CD4-positive, CD25-positive, alpha-beta regulatory T cell (primary cell): ENCODE measurements around the gene GTF2H2. TPM values are rescaled to one million over a fixed set of nuclear protein-coding genes. Genes with fewer than 3 reads are reported as not detected.

Experiments used
- polyA plus RNA-seq, 4 donors: library from polyadenylated mRNA; unstranded; fragments of 300-500 nt; fragmentation: Illumina TruSeq; gene quantifications; one replicate each; pipeline ENCODE4 v1.2.3, GENCODE V29; 2021
- total RNA-seq: library from RNA; stranded (reverse); gene quantifications from one replicate; pipeline ENCODE4 v1.2.3, GENCODE V29; 2022

GTF2H2 gene
- total and polyA plus RNA-seq, 5 donors from 2014 or later: 2.9 to 14.1 (median 9.3) TPM

Other genes with a start within 250 kb of the GTF2H2 start
- gene SERF1A, start 167.0 kb downstream of the GTF2H2 start, total RNA-seq: 7.5 TPM
- 1 to 10 TPM in 3 of 4 donors, not detected in 1; 1.3 to 3.6 (median 2.2) TPM for gene SERF1A, start 167.0 kb downstream of the GTF2H2 start, polyA plus RNA-seq
- gene SMN1, start 142.6 kb downstream of the GTF2H2 start, total RNA-seq: 48.9 TPM
- gene SMN1, start 142.6 kb downstream of the GTF2H2 start, polyA plus RNA-seq: 10 to 100 TPM; 27.0 to 37.5 (median 33.2) TPM
- 33.5 TPM for gene NAIP, start 42.3 kb downstream of the GTF2H2 start, total RNA-seq
- gene NAIP, start 42.3 kb downstream of the GTF2H2 start, polyA plus RNA-seq: 1 to 10 TPM in 3 of 4 donors, under 1 TPM in 1; 0.83 to 2.2 (median 1.6) TPM